ENCODE measurements around the gene TAS2R10. TPM values are rescaled to one million over a fixed set of nuclear protein-coding genes. Genes with fewer than 3 reads are reported as not detected.

The TAS2R10 gene, protein sequence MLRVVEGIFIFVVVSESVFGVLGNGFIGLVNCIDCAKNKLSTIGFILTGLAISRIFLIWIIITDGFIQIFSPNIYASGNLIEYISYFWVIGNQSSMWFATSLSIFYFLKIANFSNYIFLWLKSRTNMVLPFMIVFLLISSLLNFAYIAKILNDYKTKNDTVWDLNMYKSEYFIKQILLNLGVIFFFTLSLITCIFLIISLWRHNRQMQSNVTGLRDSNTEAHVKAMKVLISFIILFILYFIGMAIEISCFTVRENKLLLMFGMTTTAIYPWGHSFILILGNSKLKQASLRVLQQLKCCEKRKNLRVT
- total RNA-seq (1 to 10 TPM in 3 of 7 donors, under 1 TPM in 2, not detected in 2; 0.46 to 2.5 (median 1.1) TPM), polyA plus RNA-seq (under 1 TPM; 0.07 to 0.55 TPM)
- long read RNA-seq, donor 1: 0 reads
- long read RNA-seq, donor 2: 0 reads
- long read RNA-seq, donor 3: 0 reads

DNA sequence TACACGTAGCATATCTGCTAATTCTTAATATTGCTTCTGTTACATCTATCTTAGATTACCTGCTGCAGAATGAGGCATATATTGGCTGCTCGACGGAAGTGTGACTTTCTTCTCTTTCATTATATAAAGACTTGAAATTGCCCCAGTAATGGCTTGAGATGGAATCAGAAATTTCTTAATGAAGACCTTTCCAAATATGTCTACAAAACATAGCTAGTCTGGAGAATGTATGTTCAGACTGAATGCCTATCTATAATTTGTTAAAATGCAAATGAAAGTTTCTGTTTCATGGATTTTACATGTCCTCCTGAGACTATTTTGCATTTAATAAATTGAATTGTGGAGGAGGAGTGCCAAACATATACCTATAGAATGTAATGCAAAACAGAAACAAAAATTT is at the start of gene TAS2R10:
Gene TAS2R10, minus strand, starts transcription at position 101 of the 400 bp plus-strand sequence. Its CDS starts 89 bp downstream, at position 12.
- TF ChIP-seq POLR2A (IDR thresholded peaks at IDR 0.05) (no peak), EP300 (IDR thresholded peaks at IDR 0.05) (no peak)
- TF ChIP-seq, protein P1, sequence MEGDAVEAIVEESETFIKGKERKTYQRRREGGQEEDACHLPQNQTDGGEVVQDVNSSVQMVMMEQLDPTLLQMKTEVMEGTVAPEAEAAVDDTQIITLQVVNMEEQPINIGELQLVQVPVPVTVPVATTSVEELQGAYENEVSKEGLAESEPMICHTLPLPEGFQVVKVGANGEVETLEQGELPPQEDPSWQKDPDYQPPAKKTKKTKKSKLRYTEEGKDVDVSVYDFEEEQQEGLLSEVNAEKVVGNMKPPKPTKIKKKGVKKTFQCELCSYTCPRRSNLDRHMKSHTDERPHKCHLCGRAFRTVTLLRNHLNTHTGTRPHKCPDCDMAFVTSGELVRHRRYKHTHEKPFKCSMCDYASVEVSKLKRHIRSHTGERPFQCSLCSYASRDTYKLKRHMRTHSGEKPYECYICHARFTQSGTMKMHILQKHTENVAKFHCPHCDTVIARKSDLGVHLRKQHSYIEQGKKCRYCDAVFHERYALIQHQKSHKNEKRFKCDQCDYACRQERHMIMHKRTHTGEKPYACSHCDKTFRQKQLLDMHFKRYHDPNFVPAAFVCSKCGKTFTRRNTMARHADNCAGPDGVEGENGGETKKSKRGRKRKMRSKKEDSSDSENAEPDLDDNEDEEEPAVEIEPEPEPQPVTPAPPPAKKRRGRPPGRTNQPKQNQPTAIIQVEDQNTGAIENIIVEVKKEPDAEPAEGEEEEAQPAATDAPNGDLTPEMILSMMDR (IDR thresholded peaks at IDR 0.05): no peak
- Histone ChIP-seq H3K4me1 (ENCODE audit: insufficient read depth) (no peaks in the 10 kb centered on the region), H3K36me3 (no peaks in the 10 kb centered on the region), H3K27me3 (no peaks in the 10 kb centered on the region), H3K27ac (no peak within 1 kb of the TSS), H3K4me3 (no peak within 1 kb of the TSS), H3K9me3 (no peaks in the 10 kb centered on the region)
- 75 to 83% (median 78%) methylated on average over 3 of the region's 3 CpGs for WGBS, 3 donors
- intact Hi-C loops (cut with DNase I): no loop called here
- DNase-seq: no peak

DNA sequence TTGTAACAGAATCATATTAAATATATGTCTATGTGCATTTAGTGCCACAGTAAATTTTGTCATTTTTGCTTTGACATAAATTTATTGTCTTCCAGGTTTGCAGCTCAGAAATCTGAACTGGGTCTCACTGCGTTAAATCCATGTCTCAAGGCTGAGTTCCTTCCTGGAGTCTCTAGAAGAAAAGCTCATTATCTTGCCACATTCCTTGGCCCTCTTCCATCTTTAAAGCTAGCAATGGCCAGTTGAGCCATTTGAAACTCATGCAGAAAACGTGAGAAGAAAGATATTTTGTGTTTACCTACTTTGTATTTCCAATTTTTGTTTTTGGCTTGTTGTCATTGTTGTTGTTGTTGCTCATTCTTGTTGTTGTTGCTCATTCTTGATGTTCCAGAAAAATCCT is 47.2 kb upstream of the TAS2R10 start:
- 9 to 21% (median 16%) methylated on average over 2 of the region's 2 CpGs for WGBS, 3 donors
- intact Hi-C loops (cut with DNase I): no loop called here
- TF ChIP-seq EP300 (IDR thresholded peaks at IDR 0.05) (no peak), POLR2A (IDR thresholded peaks at IDR 0.05) (no peak)
- TF ChIP-seq, protein P1 (IDR thresholded peaks at IDR 0.05): no peak

DNA sequence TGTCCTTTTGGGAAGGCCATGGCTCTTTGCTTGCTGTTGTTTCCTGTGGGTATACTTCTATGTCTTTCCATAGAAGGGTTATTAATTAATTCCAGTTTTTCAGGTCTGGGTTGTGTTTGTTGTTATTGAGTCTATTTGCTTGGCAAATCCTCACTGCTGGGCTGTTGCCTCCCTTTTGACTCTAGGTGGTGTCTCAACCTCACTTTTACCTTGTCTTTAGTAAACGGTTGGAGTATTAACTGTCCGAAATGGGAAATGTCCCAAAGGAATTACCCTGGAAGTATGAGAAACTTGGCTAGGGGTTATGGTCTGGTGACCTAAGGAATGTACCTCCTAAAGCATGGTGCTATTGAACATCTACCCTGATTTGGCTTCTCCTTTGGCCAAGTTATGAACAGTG is 41.2 kb upstream of the TAS2R10 start:
- H3K4me1 ChIP-seq (ENCODE audit: insufficient read depth): no peaks in the 10 kb centered on the region
- intact Hi-C loops (cut with DNase I): no loop called here
- no peak overlapping the region for H3K27ac ChIP-seq
- 79 to 82% (median 79%) methylated on average over 2 of the region's 2 CpGs for WGBS, 3 donors
- no peaks in the 10 kb centered on the region for H3K36me3 ChIP-seq
- DNase-seq: no peak
- TF ChIP-seq EP300 (IDR thresholded peaks at IDR 0.05) (no peak), POLR2A (IDR thresholded peaks at IDR 0.05) (no peak)
- TF ChIP-seq, protein P1 (IDR thresholded peaks at IDR 0.05): no peak
- H3K9me3 ChIP-seq: no peaks in the 10 kb centered on the region
- no peak overlapping the region for H3K4me3 ChIP-seq
- H3K27me3 ChIP-seq: no peaks in the 10 kb centered on the region

More for the DNA sequence above, 47.2 kb upstream of the TAS2R10 start:
- H3K4me1 ChIP-seq (ENCODE audit: insufficient read depth): no peaks in the 10 kb centered on the region
- H3K27me3 ChIP-seq: no peaks in the 10 kb centered on the region
- no peaks in the 10 kb centered on the region for H3K9me3 ChIP-seq
- H3K27ac ChIP-seq: no peak overlapping the region
- no peak overlapping the region for H3K4me3 ChIP-seq
- no peak for DNase-seq
- H3K36me3 ChIP-seq: no peaks in the 10 kb centered on the region

DNA sequence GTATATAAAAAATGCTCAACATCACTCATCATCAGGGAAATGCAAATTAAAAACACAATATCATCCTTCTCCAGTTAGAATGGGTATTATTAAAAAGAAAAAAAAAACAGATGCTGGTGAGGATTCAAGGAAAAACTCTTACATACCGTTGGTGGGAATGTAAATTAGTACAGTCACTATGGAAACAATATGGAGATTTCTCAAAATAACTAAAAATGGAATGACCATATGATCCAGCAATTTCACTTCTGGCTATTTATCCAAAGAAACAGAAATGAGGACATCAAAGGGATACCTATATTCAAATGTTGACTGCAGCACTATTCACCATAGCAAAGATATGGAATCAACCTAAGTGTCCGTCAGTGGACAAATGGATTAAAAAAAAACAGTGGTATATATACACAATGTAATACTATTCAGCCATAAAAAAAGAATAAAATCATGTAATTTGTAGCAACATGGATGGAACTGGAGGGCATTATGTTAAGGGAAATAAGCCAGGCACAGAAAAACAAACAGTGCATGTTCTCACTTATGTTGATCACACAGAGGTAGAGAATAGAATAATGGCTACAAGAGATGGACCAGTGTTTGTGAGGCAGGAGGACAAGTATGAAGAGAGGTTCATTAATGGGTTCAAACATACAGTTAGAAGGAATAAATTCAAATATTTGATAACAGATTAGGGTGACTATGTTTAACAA is 37.5 kb upstream of the TAS2R10 start:
- no peak for DNase-seq
- Histone ChIP-seq H3K9me3 (peaks cover 0 to 3% of the 10 kb centered on the region in 2 donors), H3K27ac (no peak overlapping the region), H3K36me3 (no peaks in the 10 kb centered on the region), H3K4me3 (no peak overlapping the region), H3K27me3 (no peaks in the 10 kb centered on the region), H3K4me1 (ENCODE audit: insufficient read depth) (no peaks in the 10 kb centered on the region)
- WGBS, 3 donors: 87 to 94% (median 92%) methylated on average over 2 of the region's 2 CpGs
- no peak for TF ChIP-seq POLR2A (IDR thresholded peaks at IDR 0.05)
- TF ChIP-seq EP300 (IDR thresholded peaks at IDR 0.05): no peak
- TF ChIP-seq, protein P1 (IDR thresholded peaks at IDR 0.05): no peak
- intact Hi-C loops (cut with DNase I): no loop called here

All from ovary (tissue), 10 donors.